Neutrophil (primary cell): Measurements from ENCODE around the gene TRPT1.

Experiments used
- H3K27ac ChIP-seq: fragments of 200-600 bp; sonication (generic); 2 replicates; pipeline ENCODE4 v1.5.1; 2016; ENCODE audit warnings: mild to moderate bottlenecking, moderate library complexity
- H3K27me3 ChIP-seq: fragments of 200-600 bp; sonication (generic); 2 replicates; pipeline ENCODE4 v1.6.0; 2016; ENCODE audit warnings: mild to moderate bottlenecking
- H3K36me3 ChIP-seq: fragments of 200-600 bp; sonication (generic); 2 replicates; pipeline ENCODE4 v1.5.1; 2017
- H3K4me1 ChIP-seq, 2 experiments: fragments of 200-600 bp in 1 of 2; sonication (generic) in 1 of 2; 1 replicate in 1 of 2; 2 replicates in 1 of 2; pipeline versions ENCODE4 v1.5.1 to v1.6.1; 2013 to 2016; ENCODE audit warnings: low read depth in 1 of 2, low read length in 1 of 2, mild to moderate bottlenecking in 1 of 2, moderate library complexity in 1 of 2; ENCODE audit not compliant: control insufficient read depth in 1 of 2, insufficient read depth in 1 of 2
- H3K4me3 ChIP-seq, 2 experiments: fragments of 200-600 bp in 1 of 2; sonication (generic) in 1 of 2; 1 replicate in 1 of 2; 2 replicates in 1 of 2; pipeline ENCODE4 v1.5.1; 2013 to 2016; ENCODE audit warnings: low read depth in 1 of 2, low read length in 1 of 2, mild to moderate bottlenecking in 1 of 2, moderate library complexity in 1 of 2
- H3K9me3 ChIP-seq: fragments of 200-600 bp; sonication (generic); 2 replicates; pipeline ENCODE4 v1.5.1; 2016
- CTCF ChIP-seq: fragments of 200-600 bp; sonication (generic); IDR thresholded peaks from 2 replicates; pipeline ENCODE4 v1.5.1; 2016; ENCODE audit warnings: antibody characterized with exemption

Gene TRPT1

GRCh38 chr11:64198511-64198910 lies 27.5 kb downstream of the TRPT1 start:
- no peak for TF ChIP-seq CTCF

GRCh38 chr11:64196626-64197025 lies 29.4 kb downstream of the TRPT1 start:
- H3K4me1 ChIP-seq, result peaks cover 4 to 10% of the 10 kb centered on the region in 2 experiments
- peaks cover 65% of the 10 kb centered on the region for H3K36me3 ChIP-seq
- no peak overlapping the region for H3K27ac ChIP-seq
- no peak overlapping the region for H3K4me3 ChIP-seq
- H3K9me3 ChIP-seq, result no peaks in the 10 kb centered on the region
- no peaks in the 10 kb centered on the region for H3K27me3 ChIP-seq
- no peak for TF ChIP-seq CTCF

More at GRCh38 chr11:64198511-64198910, 27.5 kb downstream of the TRPT1 start:
- Histone ChIP-seq H3K36me3 (peaks cover 71% of the 10 kb centered on the region), H3K4me3 (no peak overlapping the region), H3K27me3 (no peaks in the 10 kb centered on the region), H3K9me3 (no peaks in the 10 kb centered on the region), H3K27ac (peak overlapping the region; percentile 57), H3K4me1 (no peaks in the 10 kb centered on the region)

GRCh38 chr11:64192434-64192833 lies 33.6 kb downstream of the TRPT1 start:
- peak overlapping the region; percentile 49 for H3K27ac ChIP-seq
- peaks cover 45% of the 10 kb centered on the region for H3K36me3 ChIP-seq
- H3K9me3 ChIP-seq, result no peaks in the 10 kb centered on the region
- peaks cover 4 to 10% of the 10 kb centered on the region in 2 experiments for H3K4me1 ChIP-seq
- H3K4me3 ChIP-seq, result no peak overlapping the region
- no peaks in the 10 kb centered on the region for H3K27me3 ChIP-seq
- TF ChIP-seq CTCF, result no peak

- TF ChIP-seq CTCF, result no peak
- Histone ChIP-seq H3K4me3 (no peak overlapping the region), H3K27me3 (no peaks in the 10 kb centered on the region), H3K36me3 (no peaks in the 10 kb centered on the region), H3K27ac (no peak overlapping the region), H3K9me3 (no peaks in the 10 kb centered on the region), H3K4me1 (peaks cover 9 to 12% of the 10 kb centered on the region in 2 experiments)
Observed at GRCh38 chr11:64186492-64187165, 39.4 kb downstream of the TRPT1 start.

GRCh38 chr11:64185693-64186491 lies 40.1 kb downstream of the TRPT1 start, which contains the start of gene STIP1:
STIP1 (plus strand) TSS chr11:64186171; CDS start chr11:64186262, 91 bp downstream.
- H3K36me3 ChIP-seq, result no peaks in the 10 kb centered on the region
- H3K27ac ChIP-seq, result no peak within 1 kb of the TSS
- peak within 1 kb of the TSS in 1 of 2 experiments; percentile 100 for H3K4me3 ChIP-seq
- H3K9me3 ChIP-seq, result no peaks in the 10 kb centered on the region
- H3K4me1 ChIP-seq, result peaks cover 9 to 12% of the 10 kb centered on the region in 2 experiments
- no peaks in the 10 kb centered on the region for H3K27me3 ChIP-seq
- peak; percentile 96 for TF ChIP-seq CTCF
